Lung (tissue), 12 donors: ENCODE measurements around the gene CRMP1. TPM values are rescaled to one million over a fixed set of nuclear protein-coding genes. Genes with fewer than 3 reads are reported as not detected.

Experiments used
- ATAC-seq: fragments of 200-7000 bp; cut with Tn5 transposase; one replicate; pipeline ENCODE4 v1.9.1; 2020; ENCODE audit warnings: moderate number of reproducible peaks; ENCODE audit not compliant: insufficient read depth, low FRiP score
- DNase-seq, 3 donors: peaks; one replicate each; pipeline ENCODE4 v3.0.0-alpha.2; 2013 to 2017
- H3K27ac ChIP-seq, 2 donors: one replicate each; pipeline ENCODE4 v1.5.1; 2013; ENCODE audit warnings: mild to moderate bottlenecking in 2 of 2, moderate library complexity in 2 of 2, control low read depth in 1 of 2, inconsistent platforms in 1 of 2, low read depth in 1 of 2, low read length in 1 of 2
- H3K27me3 ChIP-seq, 3 donors: one replicate each; pipeline ENCODE4 v1.5.1; 2013; ENCODE audit warnings: low read length in 2 of 3; ENCODE audit not compliant: control insufficient read depth in 3 of 3, insufficient read depth in 3 of 3
- H3K36me3 ChIP-seq, 4 donors: one replicate each; pipeline ENCODE4 v1.5.1; 2013; ENCODE audit warnings: low read length in 4 of 4, mild to moderate bottlenecking in 1 of 4, moderate library complexity in 1 of 4; ENCODE audit not compliant: control insufficient read depth in 4 of 4, insufficient read depth in 4 of 4
- H3K4me1 ChIP-seq, 5 donors: one replicate each; pipeline ENCODE4 v1.5.1; 2013; ENCODE audit warnings: low read length in 5 of 5, mild to moderate bottlenecking in 2 of 5, moderate library complexity in 1 of 5; ENCODE audit not compliant: control insufficient read depth in 5 of 5, insufficient read depth in 5 of 5
- H3K4me3 ChIP-seq: one replicate; pipeline ENCODE4 v1.5.1; 2013; ENCODE audit warnings: mild to moderate bottlenecking, control low read depth, moderate library complexity
- H3K9ac ChIP-seq, 2 donors: one replicate each; pipeline ENCODE4 v1.5.1; 2013; ENCODE audit warnings: low read length in 2 of 2, control low read depth in 1 of 2; ENCODE audit not compliant: insufficient read depth in 1 of 2
- H3K9me3 ChIP-seq, 4 donors: one replicate each; pipeline ENCODE4 v1.5.1; 2013; ENCODE audit warnings: low read length in 3 of 4, mild to moderate bottlenecking in 1 of 4, moderate library complexity in 1 of 4; ENCODE audit not compliant: control insufficient read depth in 4 of 4, insufficient read depth in 3 of 4
- CTCF ChIP-seq: IDR thresholded peaks from 2 replicates; pipeline ENCODE4 v1.5.1; 2012; ENCODE audit warnings: mild to moderate bottlenecking; ENCODE audit errors: control extremely low read depth, extremely low read depth
- WGBS, 2 donors: extraction: QIAGEN DNeasy Blood & Tissue Kit; methylation state at CpG; one replicate each; pipeline ENCODE4 v1.1.7; 2013; 5-methylcytosine and 5-hydroxymethylcytosine counted together
- polyA plus RNA-seq, 2 donors: library from polyadenylated mRNA; stranded (reverse); fragments of 200-250 nt; gene quantifications; one replicate each; pipeline ENCODE4 v1.2.1, GENCODE V29; 2013
- total RNA-seq, 2 donors: library from RNA; depleted of rRNA in 1 of 2; stranded (reverse); fragments of >200 nt in 1 of 2; gene quantifications; one replicate each; pipeline ENCODE4 v1.2.1, GENCODE V29; 2014 to 2021
- donor health status: control.
- donor health status: control.
- donor health status: Bipolar disorder and iron deficiency.
- donor health status: healthy.
- donor health status: DM: yes; HTN: yes; CAD: no.

CRMP1 gene
- total and polyA plus RNA-seq, 4 donors = 2.1 to 24.4 (median 4.6) TPM

- no peak for DNase-seq
- no peak for TF ChIP-seq CTCF
- Histone ChIP-seq H3K27ac (no peak overlapping the region), H3K36me3 (peaks cover 0 to 43% (median 17%) of the 10 kb centered on the region in 4 donors), H3K9me3 (no peaks in the 10 kb centered on the region), H3K27me3 (no peaks in the 10 kb centered on the region), H3K4me1 (peaks cover 0 to 14% (median 0%) of the 10 kb centered on the region in 5 donors), H3K9ac (no peak overlapping the region), H3K4me3 (no peak overlapping the region)
- WGBS, 2 donors = 84 to 92% methylated on average over 19 of the region's 19 CpGs
- ATAC-seq = no peak
Measured at GRCh38 chr4:5825321-5826041, 67.4 kb downstream of the CRMP1 start.

GRCh38 chr4:5824635-5825034 is 68.3 kb downstream of the CRMP1 start:
- Histone ChIP-seq H3K27ac (no peak overlapping the region), H3K36me3 (peaks cover 0 to 45% (median 20%) of the 10 kb centered on the region in 4 donors), H3K4me1 (peaks cover 0 to 14% (median 0%) of the 10 kb centered on the region in 5 donors), H3K4me3 (no peak overlapping the region), H3K9me3 (no peaks in the 10 kb centered on the region), H3K9ac (no peak overlapping the region), H3K27me3 (no peaks in the 10 kb centered on the region)
- peak in 2 of 3 donors; percentile 34 to 40 for DNase-seq
- ATAC-seq = no peak
- no peak for TF ChIP-seq CTCF
- 64 to 70% methylated on average over 6 of the region's 6 CpGs for WGBS, 2 donors

GRCh38 chr4:5824227-5824626 is 68.7 kb downstream of the CRMP1 start:
- WGBS, 2 donors = 79 to 83% methylated on average over 7 of the region's 7 CpGs
- no peak overlapping the region for H3K4me3 ChIP-seq
- H3K9me3 ChIP-seq = no peaks in the 10 kb centered on the region
- no peak for TF ChIP-seq CTCF
- H3K27me3 ChIP-seq = no peaks in the 10 kb centered on the region
- no peak overlapping the region for H3K27ac ChIP-seq
- H3K9ac ChIP-seq = no peak overlapping the region
- DNase-seq = no peak
- ATAC-seq = no peak
- peaks cover 0 to 14% (median 0%) of the 10 kb centered on the region in 5 donors for H3K4me1 ChIP-seq
- peaks cover 0 to 43% (median 21%) of the 10 kb centered on the region in 4 donors for H3K36me3 ChIP-seq
